ENCODE data around the gene TNPO3.
"Not testable (repeated sequence)": the region's sequence is repeated elsewhere in the genome, so short reads cannot be mapped to it uniquely, and the experiment has no call there.

TNPO3 gene

GRCh38 chr7:128924707-128925588 is 130.0 kb downstream of the TNPO3 start:
- no peak for DNase-seq

- no peak for DNase-seq
These were observed 131.5 kb downstream of the TNPO3 start for GRCh38 chr7:128923411-128923800.

- no peak for DNase-seq
These were observed 132.2 kb downstream of the TNPO3 start for GRCh38 chr7:128922496-128923410.

- no peak for DNase-seq
These were observed 133.0 kb downstream of the TNPO3 start for GRCh38 chr7:128921866-128922440.

GRCh38 chr7:128920913-128921582 is 133.9 kb downstream of the TNPO3 start:
- no peak for DNase-seq

- DNase-seq: peak in 14 of 58 donors; percentile 16 to 68 (median 30)
These were observed 134.8 kb downstream of the TNPO3 start for GRCh38 chr7:128919881-128920799.

GRCh38 chr7:128919241-128919640 is 135.7 kb downstream of the TNPO3 start:
- DNase-seq: no peak

- peak in 1 of 58 donors; percentile 14 for DNase-seq
These were observed 136.8 kb downstream of the TNPO3 start for GRCh38 chr7:128918016-128918665.

GRCh38 chr7:128917122-128917521 is 137.8 kb downstream of the TNPO3 start:
- DNase-seq: no peak

- DNase-seq: no peak
These were observed 138.3 kb downstream of the TNPO3 start for GRCh38 chr7:128916643-128916915.

GRCh38 chr7:128915841-128916642 is 138.9 kb downstream of the TNPO3 start:
- DNase-seq: no peak

GRCh38 chr7:128915271-128915819 is 139.6 kb downstream of the TNPO3 start:
- DNase-seq: no peak

GRCh38 chr7:128914566-128915151 is 140.3 kb downstream of the TNPO3 start:
- DNase-seq: no peak

GRCh38 chr7:128913870-128914565 is 140.9 kb downstream of the TNPO3 start:
- no peak for DNase-seq

GRCh38 chr7:128912709-128913495 is 142.0 kb downstream of the TNPO3 start:
- DNase-seq: not testable (repeated sequence)

GRCh38 chr7:128912281-128912680 is 142.6 kb downstream of the TNPO3 start:
- DNase-seq: no peak
